Endodermal cell (in vitro differentiated cells): ENCODE results near the gene RACK1. TPM values are rescaled to one million over a fixed set of nuclear protein-coding genes. Genes with fewer than 3 reads are reported as not detected.

Experiments used
- DNase-seq: peaks from one replicate; pipeline ENCODE4 v3.0.0-alpha.2; 2017
- H3K27ac ChIP-seq: 2 replicates; pipeline ENCODE4 v1.5.1; 2013; ENCODE audit warnings: mild to moderate bottlenecking, low read depth, low read length, moderate library complexity
- H3K27me3 ChIP-seq: 2 replicates; pipeline ENCODE4 v1.6.1; 2013; ENCODE audit warnings: mild to moderate bottlenecking, low read length, moderate library complexity; ENCODE audit not compliant: insufficient read depth, control insufficient read depth, poor library complexity, severe bottlenecking
- H3K36me3 ChIP-seq: 2 replicates; pipeline ENCODE4 v1.7.0; 2013; ENCODE audit warnings: mild to moderate bottlenecking, low read length, moderate library complexity; ENCODE audit not compliant: control insufficient read depth, insufficient read depth
- H3K4me1 ChIP-seq: one replicate; pipeline ENCODE4 v1.7.0; 2013; ENCODE audit warnings: low read length; ENCODE audit not compliant: control insufficient read depth, insufficient read depth
- H3K4me3 ChIP-seq: 2 replicates; pipeline ENCODE4 v1.5.1; 2013; ENCODE audit warnings: mild to moderate bottlenecking, low read length, moderate library complexity
- H3K9ac ChIP-seq: 2 replicates; pipeline ENCODE4 v1.6.1; 2013; ENCODE audit warnings: mild to moderate bottlenecking, low read length, moderate library complexity; ENCODE audit not compliant: poor library complexity, severe bottlenecking; ENCODE audit errors: extremely low read depth
- H3K9me3 ChIP-seq: 2 replicates; pipeline ENCODE4 v1.6.1; 2013; ENCODE audit warnings: mild to moderate bottlenecking, low read length, moderate library complexity; ENCODE audit not compliant: control insufficient read depth
- H3K27ac Mint-ChIP-seq: 2 replicates; pipeline ENCODE4 v1.8.0; 2020; ENCODE audit warnings: mixed read lengths
- H3K27me3 Mint-ChIP-seq: 2 replicates; pipeline ENCODE4 v1.8.0; 2021; ENCODE audit warnings: mild to moderate bottlenecking, mixed read lengths; ENCODE audit not compliant: insufficient read depth
- H3K36me3 Mint-ChIP-seq: 2 replicates; pipeline ENCODE4 v1.8.0; 2020; ENCODE audit warnings: low read depth, mixed read lengths
- H3K4me1 Mint-ChIP-seq: 2 replicates; pipeline ENCODE4 v1.8.0; 2020; ENCODE audit warnings: mixed read lengths
- H3K4me3 Mint-ChIP-seq: 2 replicates; pipeline ENCODE4 v1.8.0; 2020; ENCODE audit warnings: mild to moderate bottlenecking, moderate library complexity, mixed read lengths
- H3K9me3 Mint-ChIP-seq: 2 replicates; pipeline ENCODE4 v1.8.0; 2020; ENCODE audit warnings: mild to moderate bottlenecking, mixed read lengths
- CTCF ChIP-seq: fragments of 200-600 bp; sonication (generic); conservative IDR thresholded peaks from 2 replicates; pipeline ENCODE4 v1.5.0; 2021; ENCODE audit warnings: antibody characterized with exemption, mild to moderate bottlenecking
- WGBS, 2 experiments: methylation state at CpG; one replicate each; pipeline versions ENCODE4 v1.1.5 to v1.1.7; 2013; ENCODE audit warnings: missing lambda C conversion rate in 2 of 2, mixed read lengths in 1 of 2; ENCODE audit not compliant: insufficient coverage in 1 of 2, insufficient read length in 1 of 2; 5-methylcytosine and 5-hydroxymethylcytosine counted together
- total RNA-seq, 2 donors: library from RNA; stranded (reverse); fragmentation: NEBNext Ultra II Directional in 1 of 2; extraction: Animal tissue kit (Norgen Biotek cat#: 25700) in 1 of 2; gene quantifications; 2 replicates in 1 of 2; 3 replicates in 1 of 2; pipeline ENCODE4 v1.2.1, GENCODE V29; 2021

Gene RACK1
- total RNA-seq, 2 donors from 2014 or later = 1,942 to 1,975 TPM

- 66 to 73% methylated on average over 15 to 27 of the region's 27 CpGs for WGBS, 2 experiments
- Histone ChIP-seq H3K27ac (no peak overlapping the region), H3K36me3 (peaks cover 1% of the 10 kb centered on the region), H3K9me3 (no peaks in the 10 kb centered on the region), H3K4me1 (peaks cover 2% of the 10 kb centered on the region), H3K27me3 (peaks cover 6% of the 10 kb centered on the region), H3K4me3 (peak overlapping the region; percentile 93), H3K9ac (no peak overlapping the region)
- TF ChIP-seq CTCF = no peak
- H3K27me3 Mint-ChIP-seq = peaks cover 21% of the 10 kb centered on the region
- DNase-seq = no peak
- H3K4me1 Mint-ChIP-seq = peaks cover 6% of the 10 kb centered on the region
- H3K4me3 Mint-ChIP-seq = peak overlapping the region; percentile 92
- H3K36me3 Mint-ChIP-seq = peaks cover 4% of the 10 kb centered on the region
- no peaks in the 10 kb centered on the region for H3K9me3 Mint-ChIP-seq
- H3K27ac Mint-ChIP-seq = peak overlapping the region; percentile 95
Measured at GRCh38 chr5:181221105-181221791, 22.5 kb downstream of the RACK1 start.

- peak overlapping the region; percentile 34 for H3K4me3 Mint-ChIP-seq
- Histone ChIP-seq H3K4me3 (no peak overlapping the region), H3K27me3 (peaks cover 10% of the 10 kb centered on the region), H3K27ac (no peak overlapping the region), H3K9ac (no peak overlapping the region), H3K4me1 (peaks cover 2% of the 10 kb centered on the region), H3K9me3 (no peaks in the 10 kb centered on the region), H3K36me3 (no peaks in the 10 kb centered on the region)
- WGBS, 2 experiments = 92 to 96% methylated on average over 10 of the region's 10 CpGs
- H3K27ac Mint-ChIP-seq = no peak overlapping the region
- H3K36me3 Mint-ChIP-seq = peaks cover 1% of the 10 kb centered on the region
- H3K4me1 Mint-ChIP-seq = peaks cover 4% of the 10 kb centered on the region
- no peaks in the 10 kb centered on the region for H3K9me3 Mint-ChIP-seq
- no peak for DNase-seq
- TF ChIP-seq CTCF = no peak
- H3K27me3 Mint-ChIP-seq = peaks cover 25% of the 10 kb centered on the region
Measured at GRCh38 chr5:181220178-181220515, 23.6 kb downstream of the RACK1 start.

- no peak overlapping the region for H3K9ac ChIP-seq
- peaks cover 29% of the 10 kb centered on the region for H3K27me3 Mint-ChIP-seq
- H3K4me1 Mint-ChIP-seq = peaks cover 4% of the 10 kb centered on the region
- H3K36me3 Mint-ChIP-seq = peaks cover 1% of the 10 kb centered on the region
- H3K4me3 ChIP-seq = no peak overlapping the region
- WGBS, 2 experiments = 94 to 97% methylated on average over 35 to 49 of the region's 49 CpGs
- no peak for TF ChIP-seq CTCF
- H3K36me3 ChIP-seq = no peaks in the 10 kb centered on the region
- H3K9me3 ChIP-seq = no peaks in the 10 kb centered on the region
- H3K27ac Mint-ChIP-seq = no peak overlapping the region
- no peaks in the 10 kb centered on the region for H3K9me3 Mint-ChIP-seq
- peaks cover 10% of the 10 kb centered on the region for H3K27me3 ChIP-seq
- H3K4me1 ChIP-seq = peaks cover 1% of the 10 kb centered on the region
- H3K4me3 Mint-ChIP-seq = peak overlapping the region; percentile 34
- H3K27ac ChIP-seq = no peak overlapping the region
- no peak for DNase-seq
Measured at GRCh38 chr5:181219262-181220177, 24.2 kb downstream of the RACK1 start.
